Stomach (tissue), 9 donors: ENCODE data around the gene MKX. TPM values are rescaled to one million over a fixed set of nuclear protein-coding genes. Genes with fewer than 3 reads are reported as not detected.

Experiments
- DNase-seq, 2 donors: peaks; one replicate each; pipeline versions ENCODE4 v3.0.0 to v3.0.0-alpha.2; 2013 to 2019
- H3K27ac ChIP-seq, 5 donors: fragments of 200-600 bp in 4 of 5; sonication (generic) in 4 of 5; one replicate each; pipeline ENCODE4 v1.5.1; 2013 to 2019; ENCODE audit warnings: mild to moderate bottlenecking in 1 of 5, moderate library complexity in 1 of 5
- H3K27me3 ChIP-seq, 3 donors: fragments of 200-600 bp; sonication (generic); one replicate each; pipeline ENCODE4 v1.5.1; 2017 to 2019; ENCODE audit warnings: mixed run types in 1 of 3
- H3K36me3 ChIP-seq, 4 donors: fragments of 200-600 bp; sonication (generic); 1 replicate in 3 of 4; 2 replicates in 1 of 4; pipeline ENCODE4 v1.5.1; 2016 to 2019
- H3K4me1 ChIP-seq, 4 donors: fragments of 200-600 bp; sonication (generic); one replicate each; pipeline ENCODE4 v1.5.1; 2016 to 2019
- H3K4me3 ChIP-seq, 4 donors: fragments of 200-600 bp; sonication (generic) in 3 of 4; one replicate each; pipeline ENCODE4 v1.5.1; 2016 to 2019; ENCODE audit warnings: mild to moderate bottlenecking in 1 of 4
- H3K9me3 ChIP-seq, 4 donors: fragments of 200-600 bp; sonication (generic); one replicate each; pipeline ENCODE4 v1.5.1; 2016 to 2019
- CTCF ChIP-seq, 7 experiments: fragments of 450-650 bp in 4 of 7; fragments of 200-600 bp in 3 of 7; sonication (generic) in 3 of 7; IDR thresholded peaks; one replicate each; pipeline ENCODE4 v1.5.1; 2016 to 2019; ENCODE audit warnings: antibody characterized with exemption in 7 of 7, control low read depth in 2 of 7, mild to moderate bottlenecking in 1 of 7
- EP300 ChIP-seq: sonication (generic); formaldehyde crosslinking; IDR thresholded peaks from one replicate; pipeline ENCODE4 v1.6.1; 2017; ENCODE audit warnings: antibody characterized with exemption
- POLR2A ChIP-seq, 4 donors: fragments of 450-650 bp; IDR thresholded peaks; one replicate each; pipeline ENCODE4 v1.6.1; 2016; ENCODE audit warnings: antibody characterized with exemption in 4 of 4, control low read depth in 2 of 4, mild to moderate bottlenecking in 1 of 4, moderate library complexity in 1 of 4
- POLR2AphosphoS5 ChIP-seq, 3 donors: sonication (generic); formaldehyde crosslinking; IDR thresholded peaks; one replicate each; pipeline ENCODE4 v1.6.1; 2016; ENCODE audit warnings: antibody characterized with exemption in 3 of 3
- WGBS, 5 donors: extraction: QIAGEN DNeasy Blood & Tissue Kit in 3 of 5; methylation state at CpG; one replicate each; pipeline versions ENCODE4 v1.1.5 to v1.1.7; 2013 to 2018; 5-methylcytosine and 5-hydroxymethylcytosine counted together
- intact Hi-C: fragments of 100-400 bp; cut with DNase I; formaldehyde crosslinking; loops from one replicate; pipeline ENCODE4 v1.15.1; 2023; ENCODE audit warnings: low total_unique reads
- polyA plus RNA-seq, 3 donors: library from polyadenylated mRNA; stranded (reverse); fragments of 200-250 nt; gene quantifications; one replicate each; pipeline ENCODE4 v1.2.3, GENCODE V29; 2013
- total RNA-seq, 5 donors: library from RNA; depleted of rRNA; stranded (reverse); fragments of >200 nt; gene quantifications; one replicate each; pipeline versions ENCODE4 v1.1.0 to v1.2.3, GENCODE V29; 2014 to 2016
- donor health status: healthy with polysubstance abuse.
- donor health status: Bipolar disorder and iron deficiency.
- donor health status: healthy.

MKX gene
- total and polyA plus RNA-seq, 8 donors, result 0.06 to 24.1 (median 2.4) TPM; not detected in 2

- peaks cover 0 to 10% (median 0%) of the 10 kb centered on the region in 3 donors for H3K27me3 ChIP-seq
- DNase-seq, result no peak
- H3K4me1 ChIP-seq, result no peaks in the 10 kb centered on the region
- H3K4me3 ChIP-seq, result no peak overlapping the region
- no peaks in the 10 kb centered on the region for H3K9me3 ChIP-seq
- intact Hi-C loops, result no loop called here
- no peak overlapping the region for H3K27ac ChIP-seq
- no peak for TF ChIP-seq CTCF (IDR thresholded peaks at IDR 0.05)
- no peak for TF ChIP-seq POLR2AphosphoS5 (IDR thresholded peaks at IDR 0.05)
- TF ChIP-seq POLR2A (IDR thresholded peaks at IDR 0.05), result no peak
- no peak for TF ChIP-seq EP300
- WGBS, 5 donors, result 64 to 84% (median 70%) methylated on average over 3 of the region's 3 CpGs
- H3K36me3 ChIP-seq, result no peaks in the 10 kb centered on the region
These were observed 83.9 kb downstream of the MKX start for GRCh38 chr10:27661514-27662286.

GRCh38 chr10:27660711-27661110, 84.9 kb downstream of the MKX start:
- no peak overlapping the region for H3K4me3 ChIP-seq
- TF ChIP-seq CTCF (IDR thresholded peaks at IDR 0.05) (no peak), EP300 (no peak), POLR2AphosphoS5 (IDR thresholded peaks at IDR 0.05) (no peak), POLR2A (IDR thresholded peaks at IDR 0.05) (no peak)
- no peak overlapping the region for H3K27ac ChIP-seq
- no peaks in the 10 kb centered on the region for H3K4me1 ChIP-seq
- H3K36me3 ChIP-seq, result no peaks in the 10 kb centered on the region
- no peak for DNase-seq
- 50 to 76% (median 62%) methylated on average over 4 of the region's 4 CpGs for WGBS, 5 donors
- intact Hi-C loops, result no loop called here
- peaks cover 0 to 10% (median 0%) of the 10 kb centered on the region in 3 donors for H3K27me3 ChIP-seq
- H3K9me3 ChIP-seq, result no peaks in the 10 kb centered on the region

- Histone ChIP-seq H3K9me3 (no peaks in the 10 kb centered on the region), H3K27me3 (peaks cover 0 to 10% (median 0%) of the 10 kb centered on the region in 3 donors), H3K36me3 (no peaks in the 10 kb centered on the region), H3K4me1 (no peaks in the 10 kb centered on the region), H3K27ac (no peak overlapping the region), H3K4me3 (no peak overlapping the region)
- intact Hi-C loops, result no loop called here
- TF ChIP-seq POLR2AphosphoS5 (IDR thresholded peaks at IDR 0.05), result no peak
- no peak for TF ChIP-seq CTCF (IDR thresholded peaks at IDR 0.05)
- TF ChIP-seq POLR2A (IDR thresholded peaks at IDR 0.05), result no peak
- no peak for TF ChIP-seq EP300
- no peak for DNase-seq
- WGBS, 5 donors, result 74 to 88% (median 80%) methylated on average over 11 of the region's 11 CpGs
These were observed 85.4 kb downstream of the MKX start for GRCh38 chr10:27660268-27660667.

GRCh38 chr10:27659786-27660185, 85.8 kb downstream of the MKX start:
- Histone ChIP-seq H3K36me3 (no peaks in the 10 kb centered on the region), H3K27me3 (peaks cover 0 to 10% (median 0%) of the 10 kb centered on the region in 3 donors), H3K27ac (no peak overlapping the region), H3K9me3 (no peaks in the 10 kb centered on the region), H3K4me3 (no peak overlapping the region), H3K4me1 (no peaks in the 10 kb centered on the region)
- intact Hi-C loops, result loop anchor here (10.0 kb wide), 1 partner anchor 105 kb away; no protein-coding TSS in a partner anchor
- 37 to 64% (median 54%) methylated on average over 4 to 6 of the region's 6 CpGs for WGBS, 5 donors
- no peak for TF ChIP-seq POLR2AphosphoS5 (IDR thresholded peaks at IDR 0.05)
- TF ChIP-seq CTCF (IDR thresholded peaks at IDR 0.05), result no peak
- no peak for TF ChIP-seq EP300
- TF ChIP-seq POLR2A (IDR thresholded peaks at IDR 0.05), result no peak
- no peak for DNase-seq
